HG03175 (cell line): ENCODE data around the gene DGKI.

ENCODE experiments used
- ATAC-seq: cut with Tn5 transposase; IDR thresholded peaks from one replicate; pipeline ENCODE4 v1.9.1; 2021; ENCODE audit warnings: mild to moderate bottlenecking, moderate library complexity; ENCODE audit not compliant: unreplicated experiment

Gene DGKI

DNA sequence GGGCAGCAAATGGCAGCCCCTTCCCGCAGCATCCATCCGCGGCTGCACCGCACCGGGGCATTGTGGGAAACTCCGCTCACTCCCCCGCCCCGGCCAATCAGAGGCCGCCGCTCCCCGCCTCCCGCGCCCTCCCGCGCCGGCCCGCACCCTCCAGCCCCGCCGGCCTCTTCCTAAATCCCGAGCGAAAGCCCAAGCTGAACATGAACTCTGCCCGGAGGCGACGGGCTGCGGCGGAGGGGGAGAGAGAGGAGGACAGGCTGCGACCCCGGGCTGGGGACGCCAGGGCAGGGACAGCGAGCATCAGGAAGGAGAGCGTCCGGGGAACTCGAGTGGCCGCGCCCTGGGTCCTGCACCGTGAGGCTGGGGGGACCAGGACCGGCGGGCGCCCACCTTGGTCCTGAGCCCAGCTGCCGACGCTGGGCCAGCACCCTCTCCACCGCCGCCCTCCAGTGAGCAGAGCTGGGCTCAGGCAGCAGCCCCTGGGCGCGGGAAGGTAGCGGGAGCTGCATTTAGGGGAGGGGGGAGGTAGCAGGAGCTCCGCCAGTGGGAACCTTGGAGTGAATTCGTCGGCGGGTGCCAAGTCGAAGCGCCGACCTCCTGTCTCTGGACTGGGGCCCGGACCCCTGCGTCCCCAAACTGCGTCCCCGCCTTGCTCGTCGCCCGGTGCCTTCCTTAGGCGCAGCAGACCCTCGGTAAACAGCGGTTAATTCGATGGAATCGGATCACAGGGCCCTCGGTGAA, at the start of gene DGKI:
DGKI (minus strand) TSS at position 148 of the 741 bp plus-strand sequence.
- peak; percentile 45 for ATAC-seq

DNA sequence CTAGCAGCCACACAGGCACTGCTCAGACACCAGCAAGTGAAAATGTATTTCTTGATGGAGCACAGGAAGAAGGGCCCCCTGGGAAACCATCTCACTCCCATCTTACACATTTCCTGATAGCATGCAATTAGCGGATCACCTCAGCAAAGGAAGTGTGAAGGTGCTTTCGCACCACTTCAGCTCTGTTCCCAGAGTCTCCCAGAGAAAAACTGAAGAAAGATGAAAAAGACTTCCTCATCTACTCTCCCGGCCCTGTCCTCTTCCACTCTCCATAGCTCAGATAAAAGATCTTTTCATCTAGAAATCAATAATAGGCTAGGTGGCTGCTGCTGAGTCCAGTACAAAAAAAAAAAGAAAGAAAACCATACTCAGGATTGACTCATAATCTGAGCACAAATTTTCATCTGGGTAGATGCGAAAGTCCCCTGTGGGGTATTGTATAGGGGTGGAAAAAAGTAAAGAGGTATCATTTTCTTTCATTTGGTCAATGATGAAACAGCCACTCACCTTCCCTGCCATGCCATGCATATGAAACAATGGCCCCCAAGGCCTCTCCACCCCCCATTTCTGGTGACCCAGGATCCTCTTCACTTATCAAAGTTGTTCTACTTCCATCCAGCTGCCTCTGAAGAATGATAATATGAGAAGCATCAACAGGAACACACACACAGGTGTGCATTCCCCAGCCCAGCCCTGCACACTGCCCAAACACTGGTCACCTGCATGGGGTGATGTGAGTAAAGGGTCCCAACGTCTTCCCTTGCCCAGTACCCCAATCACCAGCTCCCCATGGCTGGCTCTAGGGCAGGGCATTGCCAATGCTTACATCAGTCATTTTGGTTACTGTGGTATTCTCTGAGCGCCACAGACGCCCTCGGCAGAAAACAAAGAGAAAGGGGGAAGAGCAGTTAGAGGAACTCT, 48.8 kb upstream of the DGKI start:
- peak; percentile 67 for ATAC-seq

DNA sequence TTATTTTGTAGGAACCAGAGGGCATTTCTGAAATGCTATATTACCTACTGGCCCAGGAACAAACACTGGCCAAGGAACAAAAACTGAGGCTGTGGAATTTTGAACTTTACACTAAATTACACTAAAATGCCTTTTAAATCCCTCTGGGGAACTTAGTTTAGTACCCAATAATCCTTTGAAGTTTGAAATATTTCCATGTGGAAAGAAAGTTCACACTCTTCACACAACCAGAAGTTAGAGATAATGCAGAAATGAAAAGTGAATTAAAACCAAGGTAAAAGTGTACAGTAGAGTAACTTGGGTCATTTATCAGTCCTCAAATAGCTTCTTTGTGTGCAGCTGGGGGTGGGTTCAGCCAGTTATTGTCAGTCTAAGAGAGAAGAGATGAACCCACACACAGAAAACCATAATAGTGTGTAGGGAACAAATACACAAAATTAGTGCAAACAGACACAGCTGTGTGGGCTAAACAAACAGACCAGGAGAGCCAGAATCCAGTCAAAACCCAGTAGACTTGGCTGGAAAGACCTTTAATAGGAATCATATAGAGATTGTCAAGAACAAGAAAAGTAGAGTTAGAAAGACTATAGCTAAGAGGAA, 46.5 kb upstream of the DGKI start:
- ATAC-seq: no peak

DNA sequence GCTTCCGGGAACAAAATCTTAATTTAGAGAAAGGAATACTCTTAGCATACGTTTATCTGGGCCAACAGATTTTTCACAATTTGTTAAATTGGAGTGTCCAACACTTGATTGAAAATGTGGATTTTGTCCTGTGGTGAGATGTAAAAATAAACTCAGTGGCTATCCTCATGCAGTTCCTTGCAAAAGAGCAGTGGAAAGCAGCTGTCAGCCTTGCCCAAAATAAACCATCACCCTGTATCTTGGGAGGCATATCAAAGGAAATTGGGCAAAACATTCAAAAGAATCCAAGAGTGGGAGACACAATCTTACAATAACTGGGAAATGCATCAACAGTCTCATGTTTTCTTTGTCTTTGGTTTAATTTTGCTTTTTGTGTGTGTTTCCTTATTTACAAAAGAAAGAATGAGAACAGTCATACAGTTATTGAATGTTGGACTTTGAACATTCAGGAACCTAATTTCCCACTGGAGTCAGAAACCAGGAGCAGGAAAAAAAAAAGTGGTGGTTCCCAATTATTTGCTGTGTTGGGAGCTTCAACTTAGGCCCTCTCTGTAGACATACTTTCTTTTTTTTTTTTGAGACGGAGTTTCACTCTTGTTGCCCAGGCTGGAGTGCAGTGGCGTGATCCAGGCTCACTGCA, 44.4 kb upstream of the DGKI start:
- ATAC-seq: no peak

DNA sequence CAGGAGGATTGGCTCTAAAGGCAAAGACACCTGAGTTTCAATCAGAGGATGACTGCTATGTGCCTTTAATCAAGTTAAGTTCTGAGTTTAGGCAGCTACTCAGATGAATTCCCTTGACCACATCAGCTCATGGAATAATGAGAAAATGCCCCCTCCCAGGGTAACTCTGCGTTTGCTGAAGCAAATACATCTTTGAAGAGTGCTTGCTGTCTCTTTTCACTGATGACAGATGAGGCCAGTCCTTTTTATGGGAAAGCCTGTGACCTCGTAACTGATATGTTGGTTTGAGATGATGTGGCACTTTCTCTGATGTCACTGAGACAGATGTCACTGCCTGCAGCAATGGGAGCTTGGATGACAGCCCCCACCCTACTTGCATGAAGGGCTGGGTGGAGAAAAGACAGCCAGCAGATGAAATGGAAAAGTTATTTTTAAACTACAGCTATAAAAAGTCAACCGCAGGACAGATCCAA, 43.7 kb upstream of the DGKI start:
- ATAC-seq: no peak

DNA sequence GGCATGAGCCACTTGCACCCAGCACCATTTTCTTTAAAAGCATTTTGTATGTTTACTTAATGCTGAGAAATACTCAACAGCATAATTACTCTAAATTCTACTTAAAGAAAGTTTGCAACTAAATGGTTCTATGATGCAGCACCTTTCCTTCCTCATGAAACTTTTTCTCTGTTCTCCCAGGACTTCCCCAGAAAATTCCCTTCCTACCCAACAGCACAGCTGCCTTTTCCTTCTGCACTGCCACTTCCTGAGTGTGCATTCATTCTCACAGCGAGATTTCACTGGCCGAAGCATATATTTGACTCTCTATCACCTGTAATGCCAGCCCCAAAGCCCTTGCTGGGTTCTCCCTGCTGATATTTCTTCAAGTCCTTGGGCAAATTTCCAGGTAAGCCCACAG, 41.5 kb upstream of the DGKI start:
- no peak for ATAC-seq

DNA sequence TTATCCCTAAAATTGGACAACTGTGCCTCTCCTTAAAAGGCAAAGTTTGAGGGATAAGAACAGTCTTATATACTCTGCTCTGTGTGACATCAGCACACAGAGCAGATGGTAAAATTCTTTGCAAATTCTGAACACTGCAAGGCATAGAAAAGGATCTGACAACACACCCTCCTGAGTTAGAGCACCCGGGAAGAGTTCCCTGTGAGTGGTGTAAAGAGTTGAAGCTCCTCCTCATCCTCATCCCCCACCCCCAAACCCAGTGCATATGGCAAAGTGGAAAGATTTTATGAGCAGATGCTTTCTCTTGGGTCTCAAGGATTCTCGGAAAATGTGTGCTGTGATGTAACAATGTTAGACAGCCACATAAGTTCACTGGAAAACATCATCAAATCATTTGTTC, 40.0 kb upstream of the DGKI start:
- no peak for ATAC-seq

DNA sequence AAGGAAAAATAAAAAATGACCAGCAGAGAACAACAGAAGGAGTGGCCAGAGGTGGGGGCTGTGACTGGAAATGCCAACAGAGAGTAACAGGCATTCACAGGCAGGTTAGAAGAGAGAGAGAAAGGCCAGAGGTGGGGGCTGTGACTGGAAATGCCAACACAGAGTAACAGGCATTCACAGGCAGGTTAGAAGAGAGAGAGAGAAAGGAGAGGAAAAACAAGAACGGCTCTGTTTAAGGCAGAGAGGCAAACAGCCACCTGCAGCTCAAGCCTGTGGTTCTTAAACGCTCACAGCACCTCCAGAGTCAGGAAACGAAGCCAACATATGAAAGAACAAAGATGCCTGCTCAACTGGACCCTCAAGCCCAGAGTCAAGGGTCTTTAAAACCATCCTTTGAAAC, 39.5 kb upstream of the DGKI start:
- no peak for ATAC-seq

DNA sequence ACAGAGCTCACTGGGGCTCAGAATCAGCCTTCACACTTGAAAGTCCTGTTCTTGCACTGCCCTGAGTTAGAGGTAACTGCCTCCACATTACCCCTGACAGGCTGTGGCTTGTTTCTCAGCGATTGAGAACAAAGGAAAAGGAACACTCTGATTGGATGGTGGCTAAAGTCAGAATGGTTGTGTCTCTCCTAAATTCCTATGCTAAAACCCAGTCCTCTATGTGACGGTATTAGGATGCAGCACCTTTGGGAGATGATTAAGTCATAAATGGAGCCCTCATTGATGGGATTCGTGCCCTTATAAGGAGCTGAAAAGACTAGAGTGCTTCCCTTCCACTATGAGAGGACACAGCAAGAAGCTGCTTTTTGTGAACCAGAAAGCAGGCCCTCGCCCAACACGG, 38.9 kb upstream of the DGKI start:
- ATAC-seq: no peak

DNA sequence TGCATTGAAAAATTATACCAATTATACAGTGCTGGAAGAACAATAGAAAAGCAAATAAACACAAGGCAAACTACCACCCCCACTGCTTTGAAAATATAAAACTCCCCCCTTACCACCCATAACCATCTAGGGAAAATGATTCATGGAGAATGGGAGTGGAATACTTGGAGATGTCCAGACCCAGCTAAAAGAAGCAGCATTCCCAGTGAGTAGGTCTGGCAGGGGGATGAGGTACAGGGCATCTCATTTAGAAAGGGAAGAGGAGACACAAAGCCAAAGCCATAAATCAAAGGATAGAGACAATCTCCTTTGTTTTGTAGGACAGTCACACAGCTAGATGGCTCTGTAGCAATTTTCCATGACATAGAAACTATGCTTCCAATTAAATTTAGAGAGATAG, 36.0 kb upstream of the DGKI start:
- no peak for ATAC-seq

DNA sequence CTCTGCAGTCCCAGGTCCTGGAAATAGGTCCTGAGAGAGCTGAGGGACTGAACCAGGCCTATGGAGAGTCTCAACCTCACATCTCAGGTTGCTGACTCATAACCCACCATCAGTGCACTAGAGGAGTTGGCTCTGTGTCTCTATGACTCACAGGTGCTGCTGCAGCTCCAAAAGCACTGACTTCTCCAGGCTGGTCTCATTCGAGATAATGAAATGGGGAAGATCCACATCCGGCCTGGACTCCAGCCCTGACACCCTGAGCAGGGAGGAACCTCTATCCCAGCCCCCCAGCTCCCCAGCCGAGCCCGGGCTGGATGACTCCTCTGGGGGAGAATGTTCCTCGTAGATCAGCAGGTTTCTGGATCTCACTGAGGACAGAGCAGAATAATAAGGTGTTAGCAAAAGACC, 35.5 kb upstream of the DGKI start:
- peak; percentile 91 for ATAC-seq

DNA sequence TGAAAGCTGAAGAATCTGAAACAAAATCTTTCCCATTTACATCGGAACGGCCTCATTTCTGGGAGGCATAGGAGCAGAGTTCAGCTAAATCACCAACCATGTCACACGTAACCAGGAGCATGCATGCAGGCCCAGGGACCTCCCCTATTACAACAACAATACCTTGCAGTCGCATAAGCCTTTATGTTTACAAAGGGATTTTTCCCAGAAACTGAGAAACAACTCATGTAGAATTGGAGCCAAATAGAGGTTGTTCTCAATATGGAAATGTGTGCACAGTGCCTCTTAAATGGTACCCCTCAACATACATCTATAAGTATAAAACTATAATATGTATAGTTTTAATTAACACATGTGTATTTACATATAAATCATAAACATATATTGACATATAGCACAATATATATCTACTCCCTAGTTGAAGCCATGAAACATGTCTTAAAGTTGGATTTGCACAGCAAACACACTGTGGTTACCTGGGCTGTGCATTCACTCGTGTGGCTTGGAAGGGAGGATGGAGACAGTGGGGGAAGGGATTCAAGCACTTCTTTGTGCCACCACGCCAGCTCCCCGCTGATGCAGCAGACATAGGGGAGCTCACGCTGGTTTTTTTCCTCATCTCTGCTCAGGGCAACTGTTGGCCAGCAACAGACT, 35.0 kb upstream of the DGKI start:
- peak; percentile 14 for ATAC-seq

DNA sequence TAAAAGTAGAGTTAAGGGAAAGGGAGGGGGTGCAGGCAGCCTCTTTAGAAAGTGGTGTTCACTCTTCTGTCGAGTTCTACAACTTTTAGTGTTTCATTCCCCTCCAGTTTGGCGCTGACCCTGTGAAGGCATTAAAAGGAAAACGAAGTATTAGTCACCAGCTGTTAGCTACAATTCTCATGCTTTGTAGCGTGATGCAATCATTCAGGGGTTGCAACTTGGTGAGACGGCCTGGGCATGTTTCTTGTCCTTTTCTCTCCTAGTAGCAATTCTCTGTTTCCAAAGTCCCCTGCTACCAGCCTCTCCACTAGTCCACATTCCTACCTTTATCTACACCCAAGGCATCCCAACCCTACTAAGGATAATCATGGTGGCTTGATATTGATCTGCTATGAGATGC, 33.7 kb upstream of the DGKI start:
- no peak for ATAC-seq

DNA sequence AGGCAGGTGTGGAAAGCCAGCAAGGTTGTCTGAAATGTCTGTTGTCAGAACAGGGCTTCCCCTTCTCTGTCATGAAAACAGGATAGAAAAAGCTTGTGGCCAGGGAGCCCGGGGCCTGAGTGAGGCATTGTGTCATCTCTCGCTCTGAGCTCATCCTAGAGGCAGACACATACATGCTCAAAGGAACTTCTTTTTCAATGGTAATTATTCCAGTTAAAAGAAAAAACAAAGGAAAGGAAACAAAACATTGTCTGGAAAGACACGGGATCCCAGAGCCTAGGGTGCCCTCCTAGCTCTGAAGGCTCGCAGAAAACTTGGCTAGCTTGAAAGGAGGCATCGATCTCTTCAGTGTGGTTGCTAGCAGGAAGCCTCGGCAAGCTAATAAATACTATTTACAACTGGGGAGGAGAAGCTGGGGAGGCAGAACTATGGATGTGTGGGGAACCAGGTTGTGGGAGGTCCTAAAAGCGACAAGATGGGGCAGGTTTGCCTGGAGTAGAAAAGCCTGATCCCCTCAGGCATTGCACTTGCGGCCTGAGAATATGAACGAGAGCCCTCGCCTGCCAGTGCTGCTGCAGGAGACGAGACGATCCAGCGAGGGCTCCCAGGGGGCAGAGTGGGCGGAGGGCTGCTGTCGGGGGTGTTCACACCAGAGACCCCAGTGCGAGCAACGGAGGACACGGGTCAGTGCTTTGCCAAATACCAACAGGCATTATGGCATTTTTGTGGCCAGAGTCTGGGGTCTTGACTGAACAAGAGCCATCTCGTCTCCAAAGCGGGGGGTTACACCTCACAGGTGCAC, 32.8 kb upstream of the DGKI start:
- ATAC-seq: no peak

DNA sequence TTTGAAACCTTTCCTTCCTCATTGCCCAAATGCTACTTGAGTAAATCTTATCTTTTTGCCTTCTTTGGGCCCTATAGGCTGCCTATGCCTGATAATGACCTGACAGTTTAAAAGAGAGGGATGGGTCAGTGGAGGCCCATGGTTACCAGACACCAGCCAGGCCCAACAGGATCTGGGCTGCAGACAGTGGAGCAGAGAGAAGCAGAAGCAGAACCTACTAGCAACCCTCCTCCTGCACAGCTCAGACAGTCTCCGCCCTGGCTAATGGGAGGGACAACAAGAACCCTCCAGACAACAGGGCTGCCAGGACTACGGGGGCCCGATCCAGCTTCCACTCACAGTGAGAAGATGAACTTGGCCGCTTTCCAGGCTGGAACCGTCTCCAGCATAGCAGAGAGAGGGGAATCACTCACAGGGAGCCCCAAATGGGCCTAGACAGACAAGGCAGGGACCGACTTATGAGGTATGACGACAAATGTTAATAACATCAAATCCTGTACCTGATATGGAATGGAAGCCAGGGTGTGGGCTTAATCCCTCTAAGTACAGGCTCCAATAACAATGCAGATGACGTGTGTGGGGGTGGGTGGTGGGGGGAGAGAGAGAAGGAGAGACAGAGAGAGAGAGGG, 31.7 kb upstream of the DGKI start:
- ATAC-seq: no peak

DNA sequence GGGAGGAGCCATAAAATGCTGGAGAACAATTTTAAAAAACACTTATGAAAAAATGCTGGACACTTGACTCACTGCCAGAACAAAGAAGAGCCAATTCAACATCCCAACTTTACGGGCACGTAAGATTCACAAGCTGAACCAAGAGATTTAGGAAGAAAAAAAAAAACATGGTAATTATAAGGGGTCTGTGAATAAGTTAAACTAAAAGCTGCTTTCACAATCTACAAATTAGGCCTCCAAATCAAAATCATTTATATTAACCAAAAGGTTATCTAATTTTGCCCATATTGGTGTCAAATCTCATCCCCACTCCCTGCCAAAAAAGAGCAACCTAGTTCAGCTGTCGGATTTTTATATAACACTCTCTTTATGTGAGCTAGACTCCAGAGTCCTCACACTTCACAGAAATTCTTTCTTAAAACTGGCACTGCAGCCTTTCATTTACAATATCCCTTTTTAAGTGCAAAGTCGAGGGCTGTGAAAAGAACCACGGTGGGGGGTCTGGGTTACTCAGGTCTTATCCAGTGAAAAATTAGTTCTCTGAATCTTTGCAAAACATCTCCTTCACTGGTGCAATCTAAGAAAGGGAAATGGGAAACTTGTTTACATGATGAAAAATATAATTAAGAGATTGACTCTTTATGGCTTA, 30.4 kb upstream of the DGKI start:
- ATAC-seq: no peak

DNA sequence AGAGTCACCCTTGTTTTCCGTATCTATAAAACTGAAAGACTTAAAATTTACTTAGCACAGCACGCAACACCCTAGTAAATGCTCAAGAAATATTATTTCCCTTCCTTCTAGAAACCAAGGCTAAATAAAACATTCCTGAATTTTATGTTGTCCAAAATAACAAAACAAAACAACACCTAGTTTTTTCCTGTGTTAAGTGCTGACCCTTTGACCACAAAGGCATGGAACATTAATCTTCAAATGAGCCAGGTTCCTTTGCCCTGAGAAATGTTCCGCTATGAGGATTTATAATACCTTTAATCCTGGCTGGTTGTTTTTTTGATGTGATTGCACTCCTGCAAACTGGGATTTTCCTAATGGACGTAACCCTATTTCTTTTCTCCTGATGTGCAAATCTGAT, 29.0 kb upstream of the DGKI start:
- no peak for ATAC-seq

DNA sequence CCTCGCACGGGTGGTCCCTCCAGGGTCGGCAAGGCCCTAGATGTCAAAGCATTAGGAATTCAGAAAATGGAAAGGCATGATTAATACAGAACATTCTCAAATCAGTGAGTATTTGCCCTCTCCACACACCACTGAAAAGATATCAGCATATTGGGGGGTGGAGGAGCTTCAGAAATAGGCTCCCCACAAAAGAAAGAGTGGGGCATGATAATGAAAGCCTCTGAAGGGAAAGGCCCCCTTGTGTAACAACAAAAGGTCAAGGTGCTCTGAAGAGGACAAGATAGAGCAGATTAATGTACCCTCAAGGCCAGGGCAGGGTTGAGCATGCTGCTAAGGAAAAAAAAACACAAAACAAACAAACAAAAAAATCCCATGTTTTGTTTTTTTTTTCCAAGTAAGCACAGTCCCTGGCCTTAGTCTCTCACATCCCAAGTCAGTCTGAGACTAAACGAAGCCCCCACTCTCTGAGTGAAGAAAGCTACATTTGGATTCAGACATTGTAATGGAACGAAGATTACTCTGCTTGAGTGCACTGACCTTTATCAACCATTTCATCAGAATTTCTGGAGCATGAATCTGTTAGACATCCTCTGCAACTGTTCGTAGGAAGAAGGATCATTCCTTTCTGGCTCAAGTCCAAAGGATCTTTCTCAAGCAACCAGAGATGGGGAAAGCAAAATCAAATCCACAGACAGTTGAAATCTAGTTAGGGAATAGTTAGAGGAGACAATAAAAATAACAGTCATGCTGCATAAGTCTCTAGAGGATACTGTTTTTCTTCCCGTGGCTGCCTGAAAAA, 27.4 kb upstream of the DGKI start:
- no peak for ATAC-seq
